Kidney (tissue), 14 donors: Measurements from ENCODE around the gene SSMEM1. TPM values are rescaled to one million over a fixed set of nuclear protein-coding genes. Genes with fewer than 3 reads are reported as not detected.
"Not testable (repeated sequence)": the region's sequence is repeated elsewhere in the genome, so short reads cannot be mapped to it uniquely, and the experiment has no call there.

Experiments used
- DNase-seq, 5 donors: peaks; one replicate each; pipeline ENCODE4 v3.0.0-alpha.2; 2013 to 2020
- FAIRE-seq: peaks from 2 replicates; lab custom pipeline; 2012; peaks lifted over from hg19 to GRCh38; lab: Jason Lieb, UNC
- H3K27ac ChIP-seq, 2 donors: one replicate each; pipeline ENCODE4 v1.7.0; 2013; ENCODE audit warnings: low read depth in 2 of 2, low read length in 2 of 2, inconsistent platforms in 1 of 2
- H3K27me3 ChIP-seq: one replicate; pipeline ENCODE4 v1.7.1; 2013; ENCODE audit warnings: low read length, inconsistent platforms; ENCODE audit not compliant: control insufficient read depth, insufficient read depth
- H3K36me3 ChIP-seq, 3 donors: one replicate each; pipeline versions ENCODE4 v1.7.0 to v1.7.1; 2013; ENCODE audit warnings: low read length in 3 of 3, control low read depth in 1 of 3, inconsistent platforms in 1 of 3; ENCODE audit not compliant: insufficient read depth in 3 of 3, control insufficient read depth in 2 of 3
- H3K4me1 ChIP-seq, 3 donors: one replicate each; pipeline versions ENCODE4 v1.7.0 to v1.7.1; 2013; ENCODE audit warnings: low read length in 3 of 3, inconsistent platforms in 1 of 3, low read depth in 1 of 3; ENCODE audit not compliant: control insufficient read depth in 2 of 3, insufficient read depth in 2 of 3
- H3K4me3 ChIP-seq, 3 donors: one replicate each; pipeline versions ENCODE4 v1.7.0 to v1.8.1; 2013; ENCODE audit warnings: low read length in 3 of 3, control low read depth in 1 of 3, inconsistent platforms in 1 of 3
- H3K9ac ChIP-seq, 3 donors: one replicate each; pipeline versions ENCODE4 v1.7.0 to v1.7.1; 2013; ENCODE audit warnings: low read length in 3 of 3, control low read depth in 1 of 3, inconsistent platforms in 1 of 3
- H3K9me3 ChIP-seq, 3 donors: one replicate each; pipeline versions ENCODE4 v1.7.0 to v1.7.1; 2013; ENCODE audit warnings: low read length in 3 of 3, control low read depth in 1 of 3, inconsistent platforms in 1 of 3; ENCODE audit not compliant: control insufficient read depth in 2 of 3, insufficient read depth in 1 of 3
- CTCF ChIP-seq: IDR thresholded peaks from 3 replicates; pipeline ENCODE4 v1.5.1; 2012; ENCODE audit warnings: mild to moderate bottlenecking, moderate library complexity, borderline replicate concordance; ENCODE audit not compliant: insufficient read depth; ENCODE audit errors: extremely low read depth
- intact Hi-C: fragments of 100-400 bp; cut with DNase I; formaldehyde crosslinking; loops from one replicate; pipeline ENCODE4 v1.11.1; 2022
- polyA plus RNA-seq: library from polyadenylated mRNA; stranded (reverse); fragments of 350-450 nt; fragmentation: Illumina TruSeq; extraction: RNeasy Lipid Tissue Mini Kit (QIAGEN cat#74804); gene quantifications from one replicate; pipeline ENCODE4 v1.2.3, GENCODE V29; 2014; ENCODE audit warnings: low read depth, low replicate concordance; ENCODE audit not compliant: insufficient read depth
- total RNA-seq: library from RNA; stranded (reverse); fragmentation: NEBNext Ultra II Directional; extraction: Animal tissue kit (Norgen Biotek cat#: 25700); gene quantifications from one replicate; pipeline ENCODE4 v1.2.1, GENCODE V29; 2021
- donor health status: control.
- donor health status: control.
- donor health status: control.
- donor health status: control.
- donor health status: control.
- donor health status: DM: yes; HTN: yes; CAD: no.
- donor health status: Normal renal cell carcinoma (clear cell type).

SSMEM1 gene
- total and polyA plus RNA-seq, 2 donors from 2014 or later = not detected

- H3K4me3 ChIP-seq = no peak overlapping the region
- DNase-seq (no peak), FAIRE-seq (no peak)
- H3K9me3 ChIP-seq = no peaks in the 10 kb centered on the region
- H3K27me3 ChIP-seq = no peaks in the 10 kb centered on the region
- no peak overlapping the region for H3K27ac ChIP-seq
- no peaks in the 10 kb centered on the region for H3K36me3 ChIP-seq
- no peak overlapping the region for H3K9ac ChIP-seq
- TF ChIP-seq CTCF = no peak
- no peaks in the 10 kb centered on the region for H3K4me1 ChIP-seq
- intact Hi-C loops = no loop called here
These were observed 24.1 kb downstream of the SSMEM1 start for GRCh38 chr7:130231792-130232191.

- Histone ChIP-seq H3K36me3 (no peaks in the 10 kb centered on the region), H3K4me3 (no peak overlapping the region), H3K9me3 (no peaks in the 10 kb centered on the region), H3K9ac (no peak overlapping the region), H3K4me1 (no peaks in the 10 kb centered on the region), H3K27ac (no peak overlapping the region), H3K27me3 (no peaks in the 10 kb centered on the region)
- no peak for DNase-seq
- intact Hi-C loops = no loop called here
- no peak for FAIRE-seq
- TF ChIP-seq CTCF = no peak
These were observed 24.5 kb downstream of the SSMEM1 start for GRCh38 chr7:130232209-130232608.

- no peak overlapping the region for H3K9ac ChIP-seq
- no peak overlapping the region for H3K27ac ChIP-seq
- H3K4me3 ChIP-seq = no peak overlapping the region
These were observed 26.4 kb downstream of the SSMEM1 start for GRCh38 chr7:130234078-130234477.

GRCh38 chr7:130236361-130236760 lies 28.7 kb downstream of the SSMEM1 start:
- H3K9ac ChIP-seq, FAIRE-seq, H3K27ac ChIP-seq, intact Hi-C loops, DNase-seq, H3K4me3 ChIP-seq, H3K27me3 ChIP-seq, H3K36me3 ChIP-seq, H3K4me1 ChIP-seq, H3K9me3 ChIP-seq: not testable (repeated sequence)

More at GRCh38 chr7:130234078-130234477, 26.4 kb downstream of the SSMEM1 start:
- DNase-seq (no peak), FAIRE-seq (no peak)
- no peak for TF ChIP-seq CTCF
- H3K4me1 ChIP-seq = no peaks in the 10 kb centered on the region
- no peaks in the 10 kb centered on the region for H3K36me3 ChIP-seq
- no peaks in the 10 kb centered on the region for H3K27me3 ChIP-seq
- H3K9me3 ChIP-seq = no peaks in the 10 kb centered on the region
- intact Hi-C loops = no loop called here
